ENCODE data around the gene INPP4B.
"Not testable (repeated sequence)": the region's sequence is repeated elsewhere in the genome, so short reads cannot be mapped to it uniquely, and the experiment has no call there.

INPP4B gene

GRCh38 chr4:142112451-142112850 is 733.6 kb downstream of the INPP4B start:
- DNase-seq: no peak

- DNase-seq: no peak
Observed at GRCh38 chr4:142110136-142110535, 736.0 kb downstream of the INPP4B start.

- DNase-seq: no peak
Observed at GRCh38 chr4:142104041-142104440, 742.1 kb downstream of the INPP4B start.

- DNase-seq: no peak
Observed at GRCh38 chr4:142101401-142101800, 744.7 kb downstream of the INPP4B start.

- no peak for DNase-seq
Observed at GRCh38 chr4:142100941-142101340, 745.2 kb downstream of the INPP4B start.

- DNase-seq: no peak
Observed at GRCh38 chr4:142098900-142099545, 747.1 kb downstream of the INPP4B start.

GRCh38 chr4:142098380-142098779 is 747.7 kb downstream of the INPP4B start:
- DNase-seq: no peak

- DNase-seq: no peak
Observed at GRCh38 chr4:142097015-142097414, 749.1 kb downstream of the INPP4B start.

GRCh38 chr4:142095886-142096605 is 750.1 kb downstream of the INPP4B start:
- DNase-seq: peak; percentile 41 to 86

- DNase-seq: no peak
Observed at GRCh38 chr4:142092941-142093340, 753.2 kb downstream of the INPP4B start.

GRCh38 chr4:142091691-142092182 is 754.4 kb downstream of the INPP4B start:
- peak in 1 of 2 experiments; percentile 30 for DNase-seq

GRCh38 chr4:142091085-142091513 is 755.0 kb downstream of the INPP4B start:
- DNase-seq: peak in 1 of 2 experiments; percentile 14

GRCh38 chr4:142088906-142089305 is 757.2 kb downstream of the INPP4B start:
- DNase-seq: no peak

GRCh38 chr4:142085513-142086292 is 760.4 kb downstream of the INPP4B start:
- DNase-seq: no peak

- DNase-seq: no peak
Observed at GRCh38 chr4:142083264-142083663, 762.8 kb downstream of the INPP4B start.

- DNase-seq: no peak
Observed at GRCh38 chr4:142081025-142081424, 765.1 kb downstream of the INPP4B start.

- DNase-seq: no peak
Observed at GRCh38 chr4:142079959-142080358, 766.1 kb downstream of the INPP4B start.

GRCh38 chr4:142077048-142077447 is 769.1 kb downstream of the INPP4B start:
- no peak for DNase-seq

- DNase-seq: not testable (repeated sequence)
Observed at GRCh38 chr4:142068304-142068703, 777.8 kb downstream of the INPP4B start.

- DNase-seq: not testable (repeated sequence)
Observed at GRCh38 chr4:142066562-142066961, 779.5 kb downstream of the INPP4B start.

GRCh38 chr4:142065086-142065647 is 780.9 kb downstream of the INPP4B start:
- DNase-seq: no peak

GRCh38 chr4:142064181-142064580 is 781.9 kb downstream of the INPP4B start:
- DNase-seq: no peak

- no peak for DNase-seq
Observed at GRCh38 chr4:142045996-142046395, 800.1 kb downstream of the INPP4B start.
